ENCODE data around the gene SRPK2. TPM values are rescaled to one million over a fixed set of nuclear protein-coding genes. Genes with fewer than 3 reads are reported as not detected.

The SRPK2 gene
- total RNA-seq, 4 donors from 2014 or later, result 21.5 to 35.1 (median 29.2) TPM

- DNase-seq, result no peak
- Histone ChIP-seq H3K4me1 (peaks cover 0 to 7% (median 0%) of the 10 kb centered on the region in 3 donors), H3K4me3 (no peak overlapping the region), H3K27me3 (no peaks in the 10 kb centered on the region), H3K27ac (no peak overlapping the region), H3K9me3 (no peaks in the 10 kb centered on the region), H3K36me3 (peaks cover 0 to 97% (median 34%) of the 10 kb centered on the region in 3 donors)
- TF ChIP-seq CTCF (IDR thresholded peaks at IDR 0.05), result no peak
- TF ChIP-seq POLR2A (IDR thresholded peaks at IDR 0.05), result no peak
- intact Hi-C loops (cut with DNase I), result no loop called here
- 100% methylated on average over 1 of the region's 1 CpG for WGBS, 2 donors
Observed at GRCh38 chr7:105084581-105084980, 304.1 kb downstream of the SRPK2 start.

DNA sequence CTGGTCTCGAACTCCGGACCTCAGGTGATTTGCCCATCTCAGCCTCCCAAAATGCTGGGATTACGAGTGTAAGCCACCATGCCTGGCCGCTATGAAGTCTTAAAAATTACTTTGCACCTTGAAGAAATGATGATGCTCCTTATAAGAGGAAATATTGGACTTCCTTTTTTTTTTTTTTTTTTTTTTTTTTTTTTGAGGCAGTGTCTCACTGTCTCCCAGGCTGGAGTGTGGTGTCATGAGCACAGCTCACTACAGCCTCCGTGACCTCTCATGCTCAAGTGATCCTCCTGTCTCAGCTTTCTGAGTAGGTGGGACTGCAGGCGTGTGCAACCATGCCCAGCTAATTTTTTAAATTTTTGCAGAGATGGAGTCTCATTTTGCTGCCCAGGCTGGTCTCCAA is 309.4 kb downstream of the SRPK2 start:
- Histone ChIP-seq H3K4me1 (no peaks in the 10 kb centered on the region), H3K27me3 (no peaks in the 10 kb centered on the region), H3K27ac (no peak overlapping the region), H3K9me3 (no peaks in the 10 kb centered on the region), H3K4me3 (no peak overlapping the region), H3K36me3 (peaks cover 0 to 100% (median 55%) of the 10 kb centered on the region in 3 donors)
- TF ChIP-seq CTCF (IDR thresholded peaks at IDR 0.05) (no peak), POLR2A (IDR thresholded peaks at IDR 0.05) (no peak)
- no peak for DNase-seq
- intact Hi-C loops (cut with DNase I), result no loop called here
- WGBS, 2 donors, result 91 to 97% methylated on average over 6 of the region's 6 CpGs

DNA sequence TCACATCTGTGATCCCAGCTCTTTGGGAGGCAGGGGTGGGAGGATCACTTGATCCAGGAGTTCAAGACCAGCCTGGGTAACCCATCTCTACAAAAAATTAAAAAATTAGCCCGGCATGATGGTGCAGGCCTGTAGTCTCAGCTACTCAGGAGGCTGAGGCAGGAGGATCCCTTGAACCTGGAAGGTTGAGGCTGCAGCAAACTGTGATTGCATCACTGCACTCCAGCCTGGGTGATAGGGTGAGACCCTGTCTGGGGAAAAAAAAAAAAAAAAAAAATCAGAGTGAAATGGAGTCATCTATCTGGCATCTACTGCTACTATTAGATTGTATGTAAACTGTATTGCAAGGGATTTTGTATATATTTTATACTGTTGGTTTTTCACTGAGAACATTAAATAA is 315.6 kb downstream of the SRPK2 start:
- no peak overlapping the region for H3K4me3 ChIP-seq
- TF ChIP-seq CTCF (IDR thresholded peaks at IDR 0.05) (no peak), POLR2A (IDR thresholded peaks at IDR 0.05) (no peak)
- H3K36me3 ChIP-seq, result peaks cover 0 to 93% (median 31%) of the 10 kb centered on the region in 3 donors
- no peaks in the 10 kb centered on the region for H3K27me3 ChIP-seq
- 100% methylated on average over 1 of the region's 1 CpG for WGBS, 2 donors
- H3K9me3 ChIP-seq, result no peaks in the 10 kb centered on the region
- DNase-seq, result no peak
- H3K27ac ChIP-seq, result no peak overlapping the region
- intact Hi-C loops (cut with DNase I), result no loop called here
- peaks cover 0 to 7% (median 0%) of the 10 kb centered on the region in 3 donors for H3K4me1 ChIP-seq

DNA sequence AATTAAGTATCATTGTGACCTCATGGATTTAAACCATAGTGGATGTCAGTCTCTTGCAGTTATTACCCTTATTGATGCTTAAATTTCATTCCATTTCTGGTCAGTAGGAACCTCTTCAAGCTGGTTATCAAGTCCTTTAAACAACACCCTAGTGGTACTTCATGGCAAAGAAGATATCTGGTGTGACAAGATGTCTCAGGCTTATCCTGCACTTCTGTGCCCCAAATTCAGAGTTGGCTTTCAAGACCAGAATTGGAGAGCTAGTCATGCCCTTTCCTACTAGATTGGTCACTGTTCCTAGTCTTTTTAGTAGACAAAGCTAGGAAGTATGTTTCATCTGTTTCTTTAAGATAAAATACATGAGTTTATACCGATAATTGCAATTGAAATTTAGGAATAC is 319.8 kb downstream of the SRPK2 start:
- intact Hi-C loops (cut with DNase I), result no loop called here
- no peak overlapping the region for H3K4me3 ChIP-seq
- 90 to 96% methylated on average over 1 of the region's 1 CpG for WGBS, 2 donors
- H3K36me3 ChIP-seq, result peaks cover 0 to 92% (median 0%) of the 10 kb centered on the region in 3 donors
- TF ChIP-seq POLR2A (IDR thresholded peaks at IDR 0.05) (no peak), CTCF (IDR thresholded peaks at IDR 0.05) (no peak)
- H3K27me3 ChIP-seq, result no peaks in the 10 kb centered on the region
- H3K27ac ChIP-seq, result no peak overlapping the region
- DNase-seq, result no peak
- H3K9me3 ChIP-seq, result no peaks in the 10 kb centered on the region
- H3K4me1 ChIP-seq, result peaks cover 0 to 16% (median 0%) of the 10 kb centered on the region in 3 donors

- H3K4me3 ChIP-seq, result no peak overlapping the region
- no peak for DNase-seq
- H3K4me1 ChIP-seq, result peaks cover 0 to 16% (median 0%) of the 10 kb centered on the region in 3 donors
- no peaks in the 10 kb centered on the region for H3K27me3 ChIP-seq
- 97 to 98% methylated on average over 5 of the region's 5 CpGs for WGBS, 2 donors
- intact Hi-C loops (cut with DNase I), result no loop called here
- TF ChIP-seq POLR2A (IDR thresholded peaks at IDR 0.05), result no peak
- no peak for TF ChIP-seq CTCF (IDR thresholded peaks at IDR 0.05)
- no peak overlapping the region for H3K27ac ChIP-seq
- peaks cover 0 to 89% (median 0%) of the 10 kb centered on the region in 3 donors for H3K36me3 ChIP-seq
- H3K9me3 ChIP-seq, result no peaks in the 10 kb centered on the region
Observed at GRCh38 chr7:105067691-105068090, 321.0 kb downstream of the SRPK2 start.

Small RNAs within 50 kb of the gene (small RNA-seq; reads per million reads assigned to genes)
- gene AC005070.2, result 0 reads per million in 4 donors
- gene RNU6-1322P, result 0 reads per million in 4 donors

Other genes with a start within 250 kb of the SRPK2 start
- gene PUS7, start 133.3 kb upstream of the SRPK2 start, total RNA-seq, result 10 to 100 TPM in 3 of 4 donors, 1 to 10 TPM in 1; 9.6 to 33.0 (median 23.1) TPM
- gene RINT1, start 143.3 kb upstream of the SRPK2 start, total RNA-seq, result 10 to 100 TPM in 3 of 4 donors, 1 to 10 TPM in 1; 7.8 to 17.1 (median 16.1) TPM
- not detected for gene EFCAB10, start 192.6 kb upstream of the SRPK2 start, total RNA-seq